HEK293T (cell line): Measurements from ENCODE around the gene SLN.

Experiments used
- ARNT ChIP-seq: fragments of 450-650 bp; IDR thresholded peaks from 2 replicates; pipeline ENCODE4 v1.6.1; 2017; ENCODE audit warnings: mild to moderate bottlenecking
- BHLHE40 ChIP-seq: fragments of 450-650 bp; IDR thresholded peaks from 2 replicates; pipeline ENCODE4 v1.6.1; 2016; ENCODE audit warnings: mild to moderate bottlenecking, moderate library complexity, borderline replicate concordance
- CTBP1 ChIP-seq: fragments of 450-650 bp; IDR thresholded peaks from 2 replicates; pipeline ENCODE4 v1.6.1; 2016; ENCODE audit warnings: borderline replicate concordance
- ELF4 ChIP-seq: fragments of 450-650 bp; IDR thresholded peaks from 2 replicates; pipeline ENCODE4 v1.6.1; 2017; ENCODE audit warnings: antibody characterized with exemption
- FOXA1 ChIP-seq: fragments of 450-650 bp; IDR thresholded peaks from 2 replicates; pipeline ENCODE4 v1.6.1; 2016; ENCODE audit warnings: mild to moderate bottlenecking
- FOXK2 ChIP-seq: fragments of 450-650 bp; IDR thresholded peaks from 2 replicates; pipeline ENCODE4 v1.6.1; 2016; ENCODE audit warnings: mild to moderate bottlenecking
- HDGF ChIP-seq: fragments of 450-650 bp; IDR thresholded peaks from 2 replicates; pipeline ENCODE4 v1.6.1; 2017; ENCODE audit warnings: antibody characterized with exemption, borderline replicate concordance
- NFRKB ChIP-seq: fragments of 450-650 bp; IDR thresholded peaks from 2 replicates; pipeline ENCODE4 v1.6.1; 2016; ENCODE audit warnings: mild to moderate bottlenecking, moderate library complexity
- PKNOX1 ChIP-seq: fragments of 450-650 bp; IDR thresholded peaks from 2 replicates; pipeline ENCODE4 v1.6.1; 2016
- SP1 ChIP-seq: fragments of 450-650 bp; IDR thresholded peaks from 2 replicates; pipeline ENCODE4 v1.6.1; 2017
- SUZ12 ChIP-seq: fragments of 450-650 bp; IDR thresholded peaks from 2 replicates; pipeline ENCODE4 v1.6.1; 2016; ENCODE audit warnings: mild to moderate bottlenecking
- TARDBP ChIP-seq: fragments of 450-650 bp; IDR thresholded peaks from 2 replicates; pipeline ENCODE4 v1.6.1; 2016

GRCh38 chr11:107732689-107733051 is 20.8 kb upstream of the SLN start:
- TF ChIP-seq ELF4 (no peak), ARNT (no peak), FOXA1 (no peak), TARDBP (no peak), FOXK2 (no peak), SUZ12 (no peak), BHLHE40 (no peak), CTBP1 (no peak), PKNOX1 (no peak), SP1 (no peak), HDGF (no peak), NFRKB (no peak)
